ENCODE data around the gene PACRG. TPM values are rescaled to one million over a fixed set of nuclear protein-coding genes. Genes with fewer than 3 reads are reported as not detected.

Gene PACRG
- total RNA-seq, 1 donor from 2014 or later = not detected

- no peak for DNase-seq (ENCODE audit: low spot score)
- intact Hi-C loops (cut with micrococcal nuclease) = no loop called here
- Mint-ChIP-seq H3K4me3 (ENCODE audit: low read depth) (no peak overlapping the region), H3K27ac (no peak overlapping the region), H3K4me1 (ENCODE audit: low read depth) (no peaks in the 10 kb centered on the region), H3K36me3 (ENCODE audit: low read depth) (no peaks in the 10 kb centered on the region), H3K27me3 (ENCODE audit: low read depth) (no peaks in the 10 kb centered on the region), H3K9me3 (no peaks in the 10 kb centered on the region)
Measured at GRCh38 chr6:163162007-163162873, 434.5 kb downstream of the PACRG start.

- no peaks in the 10 kb centered on the region for H3K9me3 Mint-ChIP-seq
- H3K27me3 Mint-ChIP-seq (ENCODE audit: low read depth) = no peaks in the 10 kb centered on the region
- H3K36me3 Mint-ChIP-seq (ENCODE audit: low read depth) = no peaks in the 10 kb centered on the region
- no peak for DNase-seq (ENCODE audit: low spot score)
- no peaks in the 10 kb centered on the region for H3K4me1 Mint-ChIP-seq (ENCODE audit: low read depth)
- intact Hi-C loops (cut with micrococcal nuclease) = no loop called here
- H3K27ac Mint-ChIP-seq = no peak overlapping the region
- no peak overlapping the region for H3K4me3 Mint-ChIP-seq (ENCODE audit: low read depth)
Measured at GRCh38 chr6:163162874-163163213, 435.1 kb downstream of the PACRG start.

GRCh38 chr6:163164175-163164900 lies 436.6 kb downstream of the PACRG start:
- no peak overlapping the region for H3K4me3 Mint-ChIP-seq (ENCODE audit: low read depth)
- no peaks in the 10 kb centered on the region for H3K4me1 Mint-ChIP-seq (ENCODE audit: low read depth)
- H3K27me3 Mint-ChIP-seq (ENCODE audit: low read depth) = no peaks in the 10 kb centered on the region
- no peaks in the 10 kb centered on the region for H3K9me3 Mint-ChIP-seq
- no peak overlapping the region for H3K27ac Mint-ChIP-seq
- intact Hi-C loops (cut with micrococcal nuclease) = no loop called here
- no peaks in the 10 kb centered on the region for H3K36me3 Mint-ChIP-seq (ENCODE audit: low read depth)
- no peak for DNase-seq (ENCODE audit: low spot score)

- DNase-seq (ENCODE audit: low spot score) = no peak
- Mint-ChIP-seq H3K4me3 (ENCODE audit: low read depth) (no peak overlapping the region), H3K27me3 (ENCODE audit: low read depth) (no peaks in the 10 kb centered on the region), H3K4me1 (ENCODE audit: low read depth) (no peaks in the 10 kb centered on the region), H3K9me3 (no peaks in the 10 kb centered on the region), H3K36me3 (ENCODE audit: low read depth) (no peaks in the 10 kb centered on the region), H3K27ac (no peak overlapping the region)
- intact Hi-C loops (cut with micrococcal nuclease) = no loop called here
Measured at GRCh38 chr6:163165155-163165910, 437.6 kb downstream of the PACRG start.

- Mint-ChIP-seq H3K27me3 (ENCODE audit: low read depth) (no peaks in the 10 kb centered on the region), H3K36me3 (ENCODE audit: low read depth) (no peaks in the 10 kb centered on the region), H3K4me3 (ENCODE audit: low read depth) (no peak overlapping the region), H3K4me1 (ENCODE audit: low read depth) (no peaks in the 10 kb centered on the region), H3K27ac (no peak overlapping the region), H3K9me3 (no peaks in the 10 kb centered on the region)
- intact Hi-C loops (cut with micrococcal nuclease) = no loop called here
- DNase-seq (ENCODE audit: low spot score) = no peak
Measured at GRCh38 chr6:163165922-163166321, 438.1 kb downstream of the PACRG start.

- H3K4me3 Mint-ChIP-seq (ENCODE audit: low read depth) = no peak overlapping the region
- intact Hi-C loops (cut with micrococcal nuclease) = no loop called here
- no peaks in the 10 kb centered on the region for H3K36me3 Mint-ChIP-seq (ENCODE audit: low read depth)
- no peaks in the 10 kb centered on the region for H3K4me1 Mint-ChIP-seq (ENCODE audit: low read depth)
- no peak for DNase-seq (ENCODE audit: low spot score)
- no peak overlapping the region for H3K27ac Mint-ChIP-seq
- H3K9me3 Mint-ChIP-seq = no peaks in the 10 kb centered on the region
- H3K27me3 Mint-ChIP-seq (ENCODE audit: low read depth) = no peaks in the 10 kb centered on the region
Measured at GRCh38 chr6:163166507-163166906, 438.7 kb downstream of the PACRG start.

- intact Hi-C loops (cut with micrococcal nuclease) = no loop called here
- Mint-ChIP-seq H3K9me3 (no peaks in the 10 kb centered on the region), H3K36me3 (ENCODE audit: low read depth) (no peaks in the 10 kb centered on the region)
Measured at GRCh38 chr6:163169521-163169920, 441.7 kb downstream of the PACRG start.

GRCh38 chr6:163170294-163170883 lies 442.6 kb downstream of the PACRG start:
- no peaks in the 10 kb centered on the region for H3K27me3 Mint-ChIP-seq (ENCODE audit: low read depth)
- H3K36me3 Mint-ChIP-seq (ENCODE audit: low read depth) = no peaks in the 10 kb centered on the region
- H3K9me3 Mint-ChIP-seq = no peaks in the 10 kb centered on the region
- H3K4me3 Mint-ChIP-seq (ENCODE audit: low read depth) = no peak overlapping the region
- H3K27ac Mint-ChIP-seq = no peak overlapping the region
- intact Hi-C loops (cut with micrococcal nuclease) = loop anchor here (10.0 kb wide), 1 partner anchor 784 kb away; no protein-coding TSS in a partner anchor
- H3K4me1 Mint-ChIP-seq (ENCODE audit: low read depth) = no peaks in the 10 kb centered on the region
- DNase-seq (ENCODE audit: low spot score) = no peak

More at GRCh38 chr6:163169521-163169920, 441.7 kb downstream of the PACRG start:
- no peak for DNase-seq (ENCODE audit: low spot score)
- H3K27ac Mint-ChIP-seq = no peak overlapping the region
- H3K4me1 Mint-ChIP-seq (ENCODE audit: low read depth) = no peaks in the 10 kb centered on the region
- no peaks in the 10 kb centered on the region for H3K27me3 Mint-ChIP-seq (ENCODE audit: low read depth)
- H3K4me3 Mint-ChIP-seq (ENCODE audit: low read depth) = no peak overlapping the region

GRCh38 chr6:163173741-163174140 lies 446.0 kb downstream of the PACRG start:
- H3K27ac Mint-ChIP-seq = no peak overlapping the region
- no peaks in the 10 kb centered on the region for H3K27me3 Mint-ChIP-seq (ENCODE audit: low read depth)
- no peaks in the 10 kb centered on the region for H3K4me1 Mint-ChIP-seq (ENCODE audit: low read depth)
- no peak for DNase-seq (ENCODE audit: low spot score)
- H3K36me3 Mint-ChIP-seq (ENCODE audit: low read depth) = no peaks in the 10 kb centered on the region
- H3K9me3 Mint-ChIP-seq = no peaks in the 10 kb centered on the region
- intact Hi-C loops (cut with micrococcal nuclease) = loop anchor here (10.0 kb wide), 1 partner anchor 781 kb away; no protein-coding TSS in a partner anchor
- H3K4me3 Mint-ChIP-seq (ENCODE audit: low read depth) = no peak overlapping the region

GRCh38 chr6:163175301-163175700 lies 447.5 kb downstream of the PACRG start:
- no peak overlapping the region for H3K4me3 Mint-ChIP-seq (ENCODE audit: low read depth)
- H3K27me3 Mint-ChIP-seq (ENCODE audit: low read depth) = no peaks in the 10 kb centered on the region
- DNase-seq (ENCODE audit: low spot score) = no peak
- H3K36me3 Mint-ChIP-seq (ENCODE audit: low read depth) = no peaks in the 10 kb centered on the region
- no peaks in the 10 kb centered on the region for H3K4me1 Mint-ChIP-seq (ENCODE audit: low read depth)
- intact Hi-C loops (cut with micrococcal nuclease) = loop anchor here (10.0 kb wide), 1 partner anchor 780 kb away; no protein-coding TSS in a partner anchor
- H3K9me3 Mint-ChIP-seq = no peaks in the 10 kb centered on the region
- no peak overlapping the region for H3K27ac Mint-ChIP-seq

- H3K9me3 Mint-ChIP-seq = no peaks in the 10 kb centered on the region
- H3K4me1 Mint-ChIP-seq (ENCODE audit: low read depth) = no peaks in the 10 kb centered on the region
- no peak for DNase-seq (ENCODE audit: low spot score)
- H3K27me3 Mint-ChIP-seq (ENCODE audit: low read depth) = no peaks in the 10 kb centered on the region
- no peak overlapping the region for H3K27ac Mint-ChIP-seq
- no peaks in the 10 kb centered on the region for H3K36me3 Mint-ChIP-seq (ENCODE audit: low read depth)
- no peak overlapping the region for H3K4me3 Mint-ChIP-seq (ENCODE audit: low read depth)
- intact Hi-C loops (cut with micrococcal nuclease) = loop anchor here (10.0 kb wide), 1 partner anchor 779 kb away; no protein-coding TSS in a partner anchor
Measured at GRCh38 chr6:163176097-163176496, 448.3 kb downstream of the PACRG start.

- Mint-ChIP-seq H3K4me1 (ENCODE audit: low read depth) (no peaks in the 10 kb centered on the region), H3K36me3 (ENCODE audit: low read depth) (no peaks in the 10 kb centered on the region), H3K27ac (no peak overlapping the region), H3K4me3 (ENCODE audit: low read depth) (no peak overlapping the region), H3K9me3 (no peaks in the 10 kb centered on the region), H3K27me3 (ENCODE audit: low read depth) (no peaks in the 10 kb centered on the region)
- intact Hi-C loops (cut with micrococcal nuclease) = loop anchor here (10.0 kb wide), 1 partner anchor 778 kb away; no protein-coding TSS in a partner anchor
- no peak for DNase-seq (ENCODE audit: low spot score)
Measured at GRCh38 chr6:163177007-163177406, 449.2 kb downstream of the PACRG start.

Data from activated T-helper 2 cell treated with anti-CD3 and anti-CD28 coated beads, Interferon-gamma antibody, Interleukin-2, Interleukin-4, amounts not matched to agents 10 μg/mL and 5 μg/mL and 100 μg/mL, durations not matched to agents 14 hours and 24 hours and 36 hours (primary cell).